OCI-LY7 (cell line): ENCODE data around the gene C16orf95.

ENCODE experiments used
- EZH2phosphoT487 ChIP-seq: fragments of 200-600 bp; sonication (generic); IDR thresholded peaks from 2 replicates; pipeline ENCODE4 v1.6.1; 2018; ENCODE audit warnings: low read depth, borderline replicate concordance, mild to moderate bottlenecking, mixed run types, antibody characterized with exemption, low read length, moderate library complexity, mixed read lengths
- TF ChIP-seq, protein P1 (sequence below): fragments of 200-600 bp; sonication (generic); conservative IDR thresholded peaks from 2 replicates; pipeline ENCODE4 v1.5.1; 2014; ENCODE audit warnings: mild to moderate bottlenecking, antibody characterized with exemption, low read length, moderate library complexity, mixed read lengths

DNA sequence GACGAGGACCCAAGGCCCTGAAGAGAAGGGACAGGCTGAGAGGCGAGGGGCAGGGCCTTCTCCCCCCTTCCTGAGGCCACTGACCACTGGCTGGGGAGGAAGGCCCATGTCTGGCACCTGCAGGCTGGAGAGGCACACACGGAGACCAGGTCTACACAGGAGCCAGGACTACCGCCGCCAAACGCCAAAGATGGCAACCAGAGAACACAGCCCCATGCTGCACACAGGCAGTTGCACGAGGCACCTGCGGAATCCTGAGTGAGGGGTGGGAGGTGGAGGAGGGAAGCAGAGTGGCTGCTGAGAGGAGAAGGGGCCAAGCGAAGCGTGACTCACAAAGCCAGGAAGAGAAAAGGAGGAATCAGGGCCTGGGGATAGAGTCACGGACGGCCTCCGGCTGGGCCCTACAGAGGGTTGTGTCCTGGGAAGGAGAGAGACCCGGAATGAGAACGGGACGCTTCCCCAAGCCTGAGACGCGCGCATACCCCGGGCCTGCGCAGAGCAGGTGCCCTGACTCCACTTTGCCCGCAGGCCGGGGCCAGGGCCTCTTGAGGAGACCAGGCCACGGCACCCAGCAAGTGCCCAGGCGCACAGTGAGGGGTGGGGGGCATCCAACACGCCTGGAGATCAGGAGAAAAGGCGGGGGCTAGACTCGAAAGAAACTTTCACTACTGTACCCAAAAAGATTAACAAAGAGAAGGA lies 28.7 kb upstream of the C16orf95 start:
- TF ChIP-seq, protein P1, sequence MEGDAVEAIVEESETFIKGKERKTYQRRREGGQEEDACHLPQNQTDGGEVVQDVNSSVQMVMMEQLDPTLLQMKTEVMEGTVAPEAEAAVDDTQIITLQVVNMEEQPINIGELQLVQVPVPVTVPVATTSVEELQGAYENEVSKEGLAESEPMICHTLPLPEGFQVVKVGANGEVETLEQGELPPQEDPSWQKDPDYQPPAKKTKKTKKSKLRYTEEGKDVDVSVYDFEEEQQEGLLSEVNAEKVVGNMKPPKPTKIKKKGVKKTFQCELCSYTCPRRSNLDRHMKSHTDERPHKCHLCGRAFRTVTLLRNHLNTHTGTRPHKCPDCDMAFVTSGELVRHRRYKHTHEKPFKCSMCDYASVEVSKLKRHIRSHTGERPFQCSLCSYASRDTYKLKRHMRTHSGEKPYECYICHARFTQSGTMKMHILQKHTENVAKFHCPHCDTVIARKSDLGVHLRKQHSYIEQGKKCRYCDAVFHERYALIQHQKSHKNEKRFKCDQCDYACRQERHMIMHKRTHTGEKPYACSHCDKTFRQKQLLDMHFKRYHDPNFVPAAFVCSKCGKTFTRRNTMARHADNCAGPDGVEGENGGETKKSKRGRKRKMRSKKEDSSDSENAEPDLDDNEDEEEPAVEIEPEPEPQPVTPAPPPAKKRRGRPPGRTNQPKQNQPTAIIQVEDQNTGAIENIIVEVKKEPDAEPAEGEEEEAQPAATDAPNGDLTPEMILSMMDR, result no peak
- TF ChIP-seq EZH2phosphoT487, result no peak
